GM19023 (cell line): Measurements from ENCODE around the gene GGTA1.
A peak's percentile ranks its signal among the peaks of the same experiment; 100 is the strongest.

Experiments used
- ATAC-seq: cut with Tn5 transposase; IDR thresholded peaks from one replicate; pipeline ENCODE4 v1.9.1; 2021; ENCODE audit warnings: mild to moderate bottlenecking, moderate library complexity; ENCODE audit not compliant: unreplicated experiment

The GGTA1 gene

GRCh38 chr9:121500165-121500478, 478 bp upstream of the GGTA1 start:
- ATAC-seq, result no peak

- ATAC-seq, result no peak
Observed at GRCh38 chr9:121499177-121499426, 542 bp downstream of the GGTA1 start.

GRCh38 chr9:121498487-121499176, 1.0 kb downstream of the GGTA1 start:
- no peak for ATAC-seq

GRCh38 chr9:121498150-121498486, 1.5 kb downstream of the GGTA1 start:
- ATAC-seq, result peak; percentile 76

DNA sequence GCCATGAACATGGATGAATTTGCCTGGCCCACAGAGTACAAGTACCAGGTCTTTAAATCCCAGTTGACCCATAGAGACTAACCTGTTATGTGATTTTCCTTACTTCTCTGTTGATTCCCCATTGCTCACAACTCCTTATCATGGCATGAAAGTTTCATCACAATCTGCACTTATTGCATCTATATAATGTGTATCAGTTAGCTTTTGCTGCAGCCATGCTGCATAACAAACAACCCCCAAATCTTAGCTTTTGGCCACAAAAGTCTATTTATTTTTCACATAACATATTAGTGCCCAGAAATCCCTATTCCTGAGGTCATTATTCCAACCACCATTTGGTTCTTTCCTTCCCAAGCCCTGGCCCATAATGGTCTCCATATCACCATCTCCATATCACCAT, 3.7 kb downstream of the GGTA1 start:
- no peak for ATAC-seq

GRCh38 chr9:121494192-121494591, 5.5 kb downstream of the GGTA1 start:
- ATAC-seq, result no peak

- ATAC-seq, result no peak
Observed at GRCh38 chr9:121491111-121491510, 8.5 kb downstream of the GGTA1 start.

GRCh38 chr9:121489344-121489743, 10.3 kb downstream of the GGTA1 start:
- ATAC-seq, result no peak

- ATAC-seq, result no peak
Observed at GRCh38 chr9:121486043-121486442, 13.6 kb downstream of the GGTA1 start.

DNA sequence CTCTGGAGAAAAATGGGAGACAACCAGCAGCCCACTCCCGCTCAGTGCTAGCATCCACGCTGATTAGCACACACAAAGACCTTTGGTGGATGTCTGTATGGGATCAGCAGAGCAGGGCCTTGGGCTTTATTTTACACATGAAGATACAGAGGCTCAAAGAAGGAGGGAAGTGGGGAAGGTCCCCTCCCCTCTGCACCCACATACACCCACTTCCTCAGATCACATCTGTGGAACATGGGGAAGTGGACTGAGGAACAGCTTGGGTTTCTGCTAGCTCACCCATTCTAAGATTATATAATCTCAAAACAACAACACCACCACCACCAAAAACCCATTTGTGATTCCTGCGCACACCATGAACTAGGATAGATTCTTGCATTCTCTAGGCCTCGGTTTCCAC, 14.0 kb downstream of the GGTA1 start:
- ATAC-seq, result no peak

- no peak for ATAC-seq
Observed at GRCh38 chr9:121484651-121485446, 14.8 kb downstream of the GGTA1 start.

DNA sequence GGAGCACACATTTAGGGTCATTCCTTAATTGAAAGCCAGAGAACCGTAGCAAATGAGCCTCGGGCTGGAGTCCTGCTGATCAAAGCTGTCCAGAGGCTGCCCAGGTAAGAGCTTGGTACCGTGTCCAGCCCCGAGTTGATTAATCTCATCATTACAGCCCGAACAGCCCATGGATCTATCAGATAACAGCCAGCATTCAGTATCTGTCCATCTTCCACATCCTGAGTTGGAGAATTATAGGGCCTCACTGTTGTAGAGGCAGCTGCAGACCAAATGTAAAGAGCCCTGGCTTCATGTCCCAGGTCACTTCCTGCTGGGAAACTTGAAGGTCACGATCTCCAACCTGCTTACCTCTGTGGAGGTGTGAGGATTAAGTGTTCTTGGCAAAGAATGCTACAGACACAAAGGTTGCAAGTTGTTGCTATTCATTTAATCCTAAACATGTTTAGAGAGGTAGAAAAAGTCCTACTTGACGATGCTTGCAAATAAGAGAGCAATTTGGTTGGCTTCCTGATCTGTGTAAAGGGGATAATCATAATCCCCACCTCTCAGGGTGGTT, 16.1 kb downstream of the GGTA1 start:
- ATAC-seq, result no peak

GRCh38 chr9:121483049-121483448, 16.6 kb downstream of the GGTA1 start:
- no peak for ATAC-seq

DNA sequence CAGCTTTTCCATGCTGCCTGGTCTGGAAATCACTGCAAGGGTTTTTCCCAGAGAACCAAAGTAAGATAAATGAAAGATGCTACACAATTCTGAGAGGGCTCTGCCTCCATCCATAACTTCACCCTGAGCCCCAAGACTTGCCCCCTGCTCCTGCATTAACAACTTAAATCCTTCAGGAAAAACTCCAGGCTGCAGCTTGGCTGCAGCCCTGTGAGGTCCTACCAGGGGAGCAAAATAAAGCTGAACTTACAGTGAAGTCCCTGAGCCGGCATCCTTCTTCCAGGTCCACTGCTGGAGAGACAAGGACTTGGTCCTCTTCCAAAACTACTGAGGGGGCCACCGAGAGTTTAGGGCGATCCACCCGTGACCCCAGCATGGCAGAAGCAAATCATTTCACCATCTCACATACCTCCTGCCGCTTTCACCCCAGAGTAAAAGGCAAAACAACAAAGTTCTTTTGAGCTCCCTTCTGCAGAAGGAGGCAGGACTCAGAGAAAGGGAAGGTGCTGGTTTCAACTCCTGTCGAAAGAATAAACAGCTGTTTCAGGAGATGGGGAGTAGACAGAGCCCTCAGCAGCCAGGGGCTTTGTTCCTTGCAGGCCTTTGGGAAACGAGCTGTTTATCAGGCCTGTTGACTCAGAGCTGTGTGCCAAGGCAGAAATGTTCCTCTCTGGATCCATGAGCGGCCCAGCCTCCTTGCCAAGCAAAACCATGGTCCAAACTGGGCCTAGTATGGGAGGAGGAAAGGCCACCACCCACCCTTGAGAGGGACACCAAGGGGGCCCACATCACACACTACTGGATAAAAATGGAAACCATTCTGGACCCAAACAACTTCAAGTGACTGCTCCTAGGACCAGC, 20.6 kb downstream of the GGTA1 start:
- no peak for ATAC-seq

DNA sequence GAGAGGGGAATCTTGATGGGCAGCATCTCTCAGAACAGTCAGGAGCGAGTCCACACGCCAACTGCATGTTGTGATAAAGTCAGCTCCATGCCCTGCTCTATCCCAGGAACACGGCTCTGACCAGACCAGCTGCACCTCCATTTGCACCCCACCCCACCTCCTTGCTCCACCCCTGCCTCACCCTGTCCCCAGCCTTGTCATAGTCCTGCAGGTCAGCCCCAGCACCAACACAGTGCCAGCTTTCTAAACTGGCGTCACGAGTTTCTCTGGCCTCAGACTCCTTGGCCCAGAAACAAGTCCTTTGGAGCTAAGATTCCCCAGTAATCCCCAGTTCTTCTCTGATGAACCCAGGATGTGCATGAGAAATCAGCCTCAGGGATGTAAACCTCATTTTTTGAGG, 23.5 kb downstream of the GGTA1 start:
- no peak for ATAC-seq

- ATAC-seq, result no peak
Observed at GRCh38 chr9:121474231-121474947, 25.3 kb downstream of the GGTA1 start.

GRCh38 chr9:121473229-121473628, 26.4 kb downstream of the GGTA1 start:
- no peak for ATAC-seq

DNA sequence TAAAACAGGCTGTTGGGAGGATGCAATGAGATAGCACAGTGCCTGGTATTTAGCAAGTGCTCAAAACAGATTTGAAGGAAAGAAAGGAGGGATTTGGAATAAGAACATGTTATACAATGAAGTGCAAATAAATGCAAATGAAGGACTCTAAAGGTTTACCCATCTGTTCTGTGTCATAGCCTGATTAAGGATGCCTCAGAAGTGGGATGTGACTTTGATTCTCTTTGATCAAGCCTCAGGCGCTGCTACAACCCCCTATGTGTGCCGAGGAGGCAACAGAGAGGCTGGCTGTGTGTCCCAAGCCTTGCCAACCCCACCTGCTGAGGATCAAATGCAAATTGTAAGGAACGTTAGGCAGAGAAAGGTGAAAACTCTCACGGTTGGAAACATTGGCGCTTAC, 27.2 kb downstream of the GGTA1 start:
- no peak for ATAC-seq

GRCh38 chr9:121466142-121466541, 33.5 kb downstream of the GGTA1 start:
- no peak for ATAC-seq

DNA sequence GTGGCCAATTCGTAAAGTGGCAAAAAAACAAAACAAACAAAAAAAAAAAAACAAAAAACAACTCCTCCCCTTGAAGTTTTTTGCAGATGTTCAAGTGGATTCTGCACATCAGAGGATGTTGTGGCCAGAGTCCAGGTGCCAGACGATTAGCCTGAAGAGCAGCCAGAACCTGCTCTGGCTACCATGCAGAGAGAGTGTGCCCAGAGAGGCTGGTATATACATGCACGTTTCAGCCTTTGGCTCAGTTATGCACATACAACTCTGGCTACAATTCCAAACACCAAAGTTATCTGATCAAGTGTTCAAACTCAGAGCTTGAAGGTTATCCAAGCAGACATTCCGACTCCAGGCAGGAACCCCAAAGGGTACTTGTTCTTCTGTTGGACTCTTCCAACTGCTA, 34.7 kb downstream of the GGTA1 start:
- no peak for ATAC-seq
